Measurements from ENCODE around the gene CLIP2.
"Not testable (repeated sequence)": the region's sequence is repeated elsewhere in the genome, so short reads cannot be mapped to it uniquely, and the experiment has no call there.

Gene CLIP2

DNA sequence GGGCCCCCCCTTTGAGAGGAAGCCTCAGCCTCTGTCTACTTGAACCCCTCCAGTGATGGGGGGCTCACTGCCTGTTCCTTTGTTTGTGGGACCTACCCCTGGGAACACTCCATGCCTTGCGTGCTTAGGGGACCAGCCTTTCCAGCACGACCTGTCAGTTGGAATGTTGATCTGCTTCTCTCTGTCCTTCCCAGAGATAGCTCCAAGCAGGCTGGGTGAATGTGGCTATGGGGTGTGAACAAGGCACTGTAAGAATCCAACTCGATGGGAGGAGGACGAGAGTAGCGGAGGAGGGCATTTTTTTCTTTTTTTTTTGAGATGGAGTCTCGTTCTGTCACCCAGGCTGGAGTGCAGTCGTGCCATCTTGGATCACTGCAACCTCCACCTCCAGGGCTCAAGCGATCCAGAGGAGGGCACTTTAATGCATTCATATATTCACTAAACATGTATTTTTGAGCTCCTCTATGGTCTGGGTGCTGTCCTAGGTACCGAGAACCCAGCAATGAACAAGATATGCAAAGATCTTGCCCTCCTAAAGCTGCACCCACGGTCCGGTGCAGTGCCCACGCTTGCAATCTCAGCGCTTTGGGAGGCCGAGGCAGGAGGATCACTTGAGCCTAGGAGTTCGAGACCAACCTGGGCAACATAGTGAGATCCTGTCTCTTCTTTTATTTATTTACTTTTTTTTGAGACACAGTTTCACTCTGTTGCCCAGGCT, 8.5 kb downstream of the CLIP2 start:
- FAIRE-seq, result no peak
- no peak for DNase-seq (ENCODE audit: low spot score)

GRCh38 chr7:74299401-74299800, 10.2 kb downstream of the CLIP2 start:
- DNase-seq (ENCODE audit: low spot score) (no peak), FAIRE-seq (no peak)

DNA sequence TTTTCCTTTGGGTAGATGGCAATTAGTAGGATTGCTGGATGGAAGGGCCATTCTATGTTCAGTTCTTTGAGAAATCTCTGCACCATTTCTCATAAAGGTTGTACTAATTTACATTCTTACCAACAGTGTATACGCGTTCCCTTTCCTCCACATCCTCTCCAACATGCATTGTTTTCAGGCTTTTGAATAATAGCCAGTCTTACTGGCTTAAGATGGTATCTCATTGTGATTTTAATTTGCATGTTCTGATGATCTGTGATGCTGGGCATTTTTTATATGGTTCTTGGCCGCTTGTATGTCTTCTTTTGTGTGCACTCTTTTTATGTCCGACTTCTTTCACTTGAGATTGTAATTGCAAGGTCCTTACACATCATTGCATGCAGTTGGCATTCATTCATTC, 11.7 kb downstream of the CLIP2 start:
- no peak for FAIRE-seq
- no peak for DNase-seq (ENCODE audit: low spot score)

GRCh38 chr7:74302745-74303221, 13.6 kb downstream of the CLIP2 start:
- FAIRE-seq, result no peak
- DNase-seq (ENCODE audit: low spot score), result no peak

DNA sequence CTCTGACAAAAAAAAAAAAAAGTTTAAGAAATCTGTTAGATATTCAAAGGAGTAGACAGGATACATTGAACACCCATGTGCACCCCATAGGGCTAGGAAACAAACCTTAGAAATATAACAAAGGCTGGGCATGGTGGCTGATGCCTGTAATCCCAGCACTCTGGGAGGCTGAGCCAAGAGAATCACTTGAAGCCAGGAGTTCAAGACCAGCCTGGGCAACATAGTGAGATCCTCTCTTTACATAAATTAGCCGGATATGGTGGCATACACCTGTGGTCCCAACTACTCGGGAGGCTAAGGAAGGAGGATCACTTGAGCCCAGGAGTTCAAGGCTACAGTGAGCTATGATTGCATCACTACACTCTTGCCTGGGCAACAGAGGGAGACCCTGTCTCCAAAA, 15.3 kb downstream of the CLIP2 start:
- FAIRE-seq (no peak), DNase-seq (ENCODE audit: low spot score) (no peak)

DNA sequence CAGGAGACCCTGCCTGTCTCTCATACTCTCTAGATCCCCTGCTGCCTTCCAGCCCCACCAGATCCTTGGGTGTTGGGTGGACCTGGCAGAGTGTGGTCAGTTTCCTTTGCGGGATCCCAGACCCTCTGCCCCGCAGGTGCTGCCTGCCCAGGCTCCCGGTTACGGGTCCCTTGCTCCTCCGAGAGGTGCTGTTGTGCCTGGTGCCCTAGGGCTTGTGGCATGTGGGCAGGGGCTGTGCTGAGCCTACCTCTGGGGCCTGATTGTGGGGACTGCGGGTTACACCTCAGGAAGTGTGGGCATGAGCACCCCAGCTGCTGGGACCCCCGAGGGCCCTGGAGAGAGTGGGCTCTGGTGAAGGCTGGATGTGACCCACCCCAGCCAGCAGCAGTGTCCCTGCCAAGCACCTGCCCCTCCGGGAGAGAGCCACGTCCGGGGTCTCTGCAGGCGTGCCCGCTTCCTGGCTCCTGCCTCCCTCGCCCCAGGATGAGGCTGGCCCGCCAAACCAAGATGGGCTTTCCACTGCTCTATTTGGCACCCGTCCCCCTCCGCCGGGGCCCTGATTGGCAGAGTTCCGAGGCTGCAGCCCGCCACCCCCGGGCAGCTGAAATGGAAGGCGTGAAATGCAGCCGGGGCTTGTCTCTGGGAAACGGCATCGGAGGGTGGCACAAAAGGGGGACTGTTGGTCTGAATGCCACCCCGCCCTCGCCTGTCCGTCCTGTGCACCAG, 17.0 kb downstream of the CLIP2 start:
- no peak for DNase-seq (ENCODE audit: low spot score)
- no peak for FAIRE-seq

GRCh38 chr7:74306730-74307469, 17.7 kb downstream of the CLIP2 start:
- DNase-seq (ENCODE audit: low spot score), result peak; percentile 75
- no peak for FAIRE-seq

- DNase-seq (ENCODE audit: low spot score) (no peak), FAIRE-seq (no peak)
Observed at GRCh38 chr7:74307738-74308505, 18.7 kb downstream of the CLIP2 start.

GRCh38 chr7:74309181-74309580, 20.0 kb downstream of the CLIP2 start:
- FAIRE-seq (no peak), DNase-seq (ENCODE audit: low spot score) (no peak)

DNA sequence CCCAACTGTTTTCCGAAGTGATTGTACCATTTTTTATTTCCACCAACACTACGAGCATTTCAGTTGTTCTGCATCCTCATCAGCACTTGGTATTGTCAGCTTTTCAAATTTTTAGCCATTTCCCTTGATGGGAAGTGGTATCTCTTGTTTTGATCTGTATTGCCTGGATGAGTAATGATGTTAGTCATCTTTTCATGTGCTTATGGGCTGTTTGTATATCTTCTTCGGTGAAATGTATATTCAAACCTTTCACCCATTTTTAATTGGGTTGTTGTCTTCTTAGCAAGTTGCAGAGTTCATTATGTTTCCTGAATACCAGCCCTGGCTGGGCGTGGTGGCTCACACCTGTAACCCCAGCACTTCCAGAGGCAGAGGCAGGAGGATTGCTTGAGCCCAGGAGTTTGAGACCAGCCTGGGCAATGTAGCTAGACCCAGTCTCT, 22.1 kb downstream of the CLIP2 start:
- no peak for FAIRE-seq

GRCh38 chr7:74312418-74313028, 23.3 kb downstream of the CLIP2 start:
- FAIRE-seq (no peak), DNase-seq (ENCODE audit: low spot score) (peak; percentile 80)

More for the DNA sequence above, 22.1 kb downstream of the CLIP2 start:
- DNase-seq (ENCODE audit: low spot score), result no peak

DNA sequence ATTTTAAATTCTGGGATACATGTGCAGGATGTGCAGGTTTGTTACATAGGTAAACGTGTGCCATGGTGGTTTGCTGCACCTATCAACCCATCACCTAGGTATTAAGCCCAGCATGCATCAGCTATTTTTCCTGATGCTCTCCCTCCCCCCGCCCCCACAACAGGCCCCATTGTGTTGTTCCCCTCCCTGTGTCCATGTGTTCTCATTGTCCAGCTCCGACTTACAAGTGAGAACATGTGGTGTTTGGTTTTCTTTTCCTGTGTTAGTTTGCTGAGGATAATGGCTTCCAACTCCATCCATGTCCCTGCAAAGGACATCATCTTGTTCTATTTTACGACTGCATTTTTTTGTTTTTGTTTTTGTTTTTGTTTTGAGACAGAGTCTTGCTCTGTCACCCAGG, 26.7 kb downstream of the CLIP2 start:
- FAIRE-seq; DNase-seq (ENCODE audit: low spot score): not testable (repeated sequence)

DNA sequence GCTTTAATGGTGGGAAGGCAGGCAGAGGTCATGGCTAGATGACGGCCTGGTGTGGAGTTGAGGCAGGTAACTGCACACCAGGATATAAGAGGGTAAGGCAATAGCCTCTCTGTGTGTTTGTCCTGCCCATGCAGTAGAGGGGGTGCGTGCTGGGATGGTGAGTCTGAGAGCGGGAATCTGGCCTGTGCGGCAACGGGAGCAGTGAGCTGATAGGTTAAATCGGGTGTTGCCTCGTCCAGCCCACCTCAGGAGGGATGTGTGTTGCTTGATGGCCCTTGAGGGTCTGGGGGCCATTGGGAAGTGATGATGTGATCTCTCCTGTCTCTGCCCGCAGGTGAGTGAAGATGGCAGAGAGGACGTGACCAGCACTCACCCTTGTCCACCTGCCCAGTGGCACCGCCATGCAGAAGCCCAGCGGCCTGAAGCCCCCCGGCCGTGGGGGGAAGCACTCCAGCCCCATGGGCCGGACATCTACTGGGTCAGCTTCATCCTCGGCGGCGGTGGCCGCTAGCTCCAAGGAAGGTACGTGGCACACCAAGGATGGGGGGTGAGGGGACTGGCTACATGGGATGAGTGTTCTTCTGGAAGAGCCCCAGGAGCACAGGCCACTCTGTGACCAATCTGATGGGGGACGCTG, 28.1 kb downstream of the CLIP2 start:
- FAIRE-seq, result no peak

GRCh38 chr7:74318043-74318442, 28.8 kb downstream of the CLIP2 start:
- FAIRE-seq, result no peak
- DNase-seq (ENCODE audit: low spot score), result no peak

More for the DNA sequence above, 28.1 kb downstream of the CLIP2 start:
- no peak for DNase-seq (ENCODE audit: low spot score)

DNA sequence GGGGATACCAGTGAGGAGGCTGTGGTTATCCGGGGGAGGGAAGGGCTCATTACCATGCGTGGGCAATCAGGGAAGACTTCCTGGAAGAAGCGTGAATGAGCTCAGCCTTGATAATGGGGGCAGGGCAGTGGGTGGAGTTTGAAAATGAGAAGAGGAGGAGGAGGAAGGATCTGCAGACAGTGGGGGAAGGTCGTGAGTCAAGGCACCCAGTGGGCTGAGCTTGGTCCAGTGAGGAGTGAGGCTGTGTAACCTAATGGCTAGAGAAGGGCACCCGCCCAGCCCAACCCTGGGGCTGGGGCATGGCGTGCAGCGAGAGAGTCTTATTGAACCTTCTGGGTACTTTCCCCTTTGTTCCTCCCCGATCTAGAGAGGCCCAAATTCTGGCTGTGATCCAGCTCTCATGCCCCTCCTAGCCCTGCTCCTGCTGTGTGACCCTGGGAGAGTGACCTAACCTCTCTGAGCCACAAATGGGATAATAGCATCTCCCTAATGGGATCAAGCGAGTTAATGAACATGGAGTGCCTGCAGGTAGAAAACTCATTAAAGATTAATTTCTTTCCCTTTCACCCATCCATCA, 31.5 kb downstream of the CLIP2 start:
- no peak for DNase-seq (ENCODE audit: low spot score)
- no peak for FAIRE-seq

DNA sequence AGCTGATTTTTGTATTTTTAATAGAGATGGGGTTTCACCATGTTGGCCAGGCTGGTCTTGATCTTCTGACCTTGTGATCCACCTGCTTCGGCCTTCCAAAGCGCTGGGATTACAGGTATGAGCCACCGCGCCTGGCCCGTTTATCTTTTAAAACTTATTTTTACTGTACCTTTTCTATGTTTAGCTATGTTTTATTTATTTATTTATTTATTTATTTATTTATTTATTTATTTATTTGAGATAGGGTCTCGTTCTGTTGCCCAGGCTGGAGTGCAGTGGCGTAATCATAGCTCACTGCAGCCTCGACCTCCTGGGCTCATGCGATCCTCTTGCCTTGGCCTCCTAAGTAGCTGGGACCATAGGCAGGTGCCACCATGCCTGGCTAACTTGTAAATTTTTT, 33.7 kb downstream of the CLIP2 start:
- not testable (repeated sequence) for FAIRE-seq; DNase-seq (ENCODE audit: low spot score)

GRCh38 chr7:74324531-74325209, 35.5 kb downstream of the CLIP2 start:
- DNase-seq (ENCODE audit: low spot score) (no peak), FAIRE-seq (no peak)

DNA sequence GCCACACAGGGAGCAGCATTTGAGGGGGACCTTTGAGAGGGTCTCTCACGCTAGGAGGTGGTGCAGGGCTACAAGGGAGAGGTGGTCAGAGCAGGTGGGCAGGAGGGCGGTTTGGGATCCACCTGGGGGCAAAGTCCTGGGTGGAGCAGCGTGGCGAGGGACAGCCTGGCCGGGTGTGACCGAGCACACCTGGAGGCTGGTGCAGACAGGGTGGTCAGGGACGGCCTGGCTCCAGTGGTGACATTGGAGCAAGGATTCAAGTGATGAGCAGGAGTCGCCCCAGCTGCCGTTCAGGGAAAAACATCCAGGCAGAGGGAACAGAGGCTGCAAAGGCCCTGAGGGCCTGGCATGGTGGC, 36.0 kb downstream of the CLIP2 start:
- FAIRE-seq (no peak), DNase-seq (ENCODE audit: low spot score) (no peak)

DNA sequence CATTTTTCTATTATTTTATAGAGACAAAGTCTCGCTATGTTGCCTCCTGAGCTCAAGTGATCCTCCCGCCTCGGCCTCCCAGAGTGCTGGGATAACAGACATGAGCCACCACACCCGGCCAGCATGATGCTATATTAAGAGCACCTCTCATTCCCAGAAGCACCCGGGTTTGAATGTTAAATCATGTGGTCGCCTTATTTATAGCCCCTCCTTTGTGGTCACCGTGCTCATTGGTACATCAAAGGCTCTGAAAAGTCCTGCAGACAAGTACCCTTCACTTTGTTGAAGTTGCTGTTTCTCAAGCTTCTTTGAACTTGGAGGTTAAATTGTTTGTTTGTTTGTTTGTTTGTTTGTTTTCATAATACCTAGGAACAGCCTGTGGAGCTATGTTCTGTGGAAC, 40.0 kb downstream of the CLIP2 start:
- DNase-seq (ENCODE audit: low spot score), result no peak
- FAIRE-seq, result no peak

All from urothelium cell line (cell line).